Measurements from ENCODE around the gene SMIM22. TPM values are rescaled to one million over a fixed set of nuclear protein-coding genes. Genes with fewer than 3 reads are reported as not detected.

The SMIM22 gene
- total RNA-seq, 2 donors from 2014 or later, result not detected

DNA sequence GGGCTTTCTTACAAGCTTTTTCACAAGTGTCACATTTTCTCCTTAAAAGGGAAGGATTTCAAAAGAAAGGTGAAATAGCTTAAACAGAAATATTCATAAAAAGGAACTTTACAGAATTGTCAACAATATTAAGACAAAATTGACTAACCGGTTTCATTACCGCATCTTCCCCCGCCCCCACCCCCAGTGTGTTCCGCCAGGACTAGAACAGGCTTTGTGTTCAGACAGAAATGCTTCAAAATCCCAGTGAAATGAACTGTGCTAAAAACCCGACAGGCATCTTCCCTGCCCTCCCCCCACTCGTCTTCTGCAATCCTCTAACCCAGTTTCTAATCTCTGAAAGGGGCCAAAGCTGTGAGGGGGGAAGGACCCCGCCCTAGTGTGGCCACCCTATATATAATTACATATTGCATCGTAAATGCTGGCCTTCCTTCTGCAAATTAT lies 8.3 kb downstream of the SMIM22 start:
- DNase-seq (no peak), ATAC-seq (replicated peaks in 1 of 2) (no peak)
- H3K36me3 Mint-ChIP-seq (ENCODE audit: insufficient read depth in 2 of 2), result peaks cover 1 to 8% of the 10 kb centered on the region in 2 donors
- peaks cover 13% of the 10 kb centered on the region for H3K4me1 Mint-ChIP-seq (ENCODE audit: low read depth)
- H3K4me3 Mint-ChIP-seq, result peak overlapping the region; percentile 84 to 86
- no peak overlapping the region for H3K27ac Mint-ChIP-seq
- no peaks in the 10 kb centered on the region for H3K9me3 Mint-ChIP-seq
- no peaks in the 10 kb centered on the region for H3K27me3 Mint-ChIP-seq (ENCODE audit: low read depth)

DNA sequence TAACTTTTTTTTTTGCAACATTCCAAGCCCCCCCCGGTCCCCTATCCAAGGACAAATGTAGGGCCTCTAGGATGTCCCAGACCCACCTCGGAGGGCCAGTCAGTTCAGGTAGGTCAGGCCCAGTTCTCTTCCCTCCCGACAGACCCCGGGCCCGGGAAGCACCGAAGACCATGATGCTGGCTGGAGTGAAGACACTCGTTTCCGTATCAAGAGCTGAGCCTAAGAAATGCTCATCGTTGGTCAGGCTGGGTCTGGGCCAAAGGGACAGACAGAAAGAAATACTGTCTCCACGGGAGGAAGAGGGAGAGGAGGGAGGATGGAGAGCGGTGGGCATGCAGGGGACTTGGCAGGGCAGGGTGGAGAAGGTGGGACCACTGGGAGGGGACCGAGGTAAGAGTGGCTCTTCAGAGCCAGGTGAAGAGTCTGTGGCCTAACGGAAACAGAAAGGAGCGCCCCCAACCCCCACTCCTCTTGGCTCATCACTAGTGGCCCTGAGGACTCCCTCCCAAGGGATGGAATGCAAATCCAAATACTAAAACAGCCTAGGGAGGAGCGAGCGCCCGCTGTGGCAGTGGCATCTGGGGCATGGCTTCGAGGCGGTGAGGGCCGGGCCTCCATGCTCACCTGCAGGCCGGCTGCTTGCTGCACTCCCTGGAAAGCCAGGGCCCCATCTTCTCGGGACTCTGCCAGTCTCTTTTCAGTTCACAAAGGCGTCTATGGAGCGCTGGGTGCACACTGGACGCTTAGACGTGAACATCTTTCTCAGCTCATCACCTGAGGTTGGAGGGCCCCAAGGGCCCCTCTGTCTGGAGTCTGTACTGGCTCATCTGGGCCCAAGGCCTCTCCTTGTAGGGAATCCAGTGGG lies 9.0 kb downstream of the SMIM22 start:
- peak overlapping the region; percentile 55 to 61 for H3K4me3 Mint-ChIP-seq
- ATAC-seq (replicated peaks in 1 of 2) (no peak), DNase-seq (no peak)
- H3K36me3 Mint-ChIP-seq (ENCODE audit: insufficient read depth in 2 of 2), result peaks cover 1 to 8% of the 10 kb centered on the region in 2 donors
- no peaks in the 10 kb centered on the region for H3K9me3 Mint-ChIP-seq
- peaks cover 13% of the 10 kb centered on the region for H3K4me1 Mint-ChIP-seq (ENCODE audit: low read depth)
- H3K27ac Mint-ChIP-seq, result no peak overlapping the region
- H3K27me3 Mint-ChIP-seq (ENCODE audit: low read depth), result no peaks in the 10 kb centered on the region

DNA sequence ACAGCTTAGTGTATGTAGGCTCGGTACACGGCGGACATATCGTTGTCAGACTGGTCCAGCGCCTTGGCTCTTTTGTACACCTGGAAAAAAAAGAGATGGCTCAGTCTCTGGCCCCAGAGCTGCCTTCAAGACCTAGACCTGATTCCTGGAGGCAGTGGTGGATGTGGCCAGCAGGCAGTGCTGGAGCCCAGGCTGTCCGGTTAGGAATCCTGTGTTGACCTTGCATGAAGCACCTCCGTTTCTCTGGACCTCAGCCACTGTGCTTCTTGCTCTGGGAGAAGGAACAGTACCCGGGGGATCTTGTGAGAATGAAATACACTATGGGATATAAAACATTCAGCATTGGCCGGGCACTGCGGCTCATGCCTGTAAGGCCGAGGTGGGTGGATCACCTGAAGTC lies 10.1 kb downstream of the SMIM22 start:
- ATAC-seq (replicated peaks in 1 of 2) (no peak), DNase-seq (no peak)
- H3K9me3 Mint-ChIP-seq, result no peaks in the 10 kb centered on the region
- peaks cover 1 to 11% of the 10 kb centered on the region in 2 donors for H3K36me3 Mint-ChIP-seq (ENCODE audit: insufficient read depth in 2 of 2)
- no peak overlapping the region for H3K27ac Mint-ChIP-seq
- H3K4me1 Mint-ChIP-seq (ENCODE audit: low read depth), result peaks cover 13% of the 10 kb centered on the region
- no peak overlapping the region for H3K4me3 Mint-ChIP-seq
- H3K27me3 Mint-ChIP-seq (ENCODE audit: low read depth), result no peaks in the 10 kb centered on the region

DNA sequence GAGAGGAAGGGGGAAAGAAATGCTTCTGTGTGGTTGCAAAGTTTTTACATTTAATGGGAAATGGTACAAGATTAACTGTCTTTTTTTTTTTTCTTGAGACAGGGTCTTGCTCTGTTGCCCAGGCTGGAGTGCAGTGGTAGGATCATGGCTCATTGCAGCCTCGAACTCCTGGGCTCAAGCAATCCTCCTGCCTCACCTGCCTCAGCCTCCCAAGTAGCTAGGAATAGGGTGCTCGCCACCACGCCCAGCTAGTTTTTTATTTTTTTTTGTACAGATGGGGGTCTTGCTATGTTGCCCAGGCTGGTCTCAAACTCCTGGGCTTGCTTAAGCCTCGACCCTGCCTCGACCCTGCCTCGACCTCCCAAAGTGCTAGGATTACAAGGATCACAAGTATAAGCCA lies 11.1 kb downstream of the SMIM22 start:
- no peak for ATAC-seq (replicated peaks in 1 of 2)
- DNase-seq, result no peak
- H3K36me3 Mint-ChIP-seq (ENCODE audit: insufficient read depth in 2 of 2), result peaks cover 1 to 14% of the 10 kb centered on the region in 2 donors
- H3K27me3 Mint-ChIP-seq (ENCODE audit: low read depth), result no peaks in the 10 kb centered on the region
- no peaks in the 10 kb centered on the region for H3K9me3 Mint-ChIP-seq
- no peak overlapping the region for H3K4me3 Mint-ChIP-seq
- peaks cover 13% of the 10 kb centered on the region for H3K4me1 Mint-ChIP-seq (ENCODE audit: low read depth)
- H3K27ac Mint-ChIP-seq, result no peak overlapping the region

DNA sequence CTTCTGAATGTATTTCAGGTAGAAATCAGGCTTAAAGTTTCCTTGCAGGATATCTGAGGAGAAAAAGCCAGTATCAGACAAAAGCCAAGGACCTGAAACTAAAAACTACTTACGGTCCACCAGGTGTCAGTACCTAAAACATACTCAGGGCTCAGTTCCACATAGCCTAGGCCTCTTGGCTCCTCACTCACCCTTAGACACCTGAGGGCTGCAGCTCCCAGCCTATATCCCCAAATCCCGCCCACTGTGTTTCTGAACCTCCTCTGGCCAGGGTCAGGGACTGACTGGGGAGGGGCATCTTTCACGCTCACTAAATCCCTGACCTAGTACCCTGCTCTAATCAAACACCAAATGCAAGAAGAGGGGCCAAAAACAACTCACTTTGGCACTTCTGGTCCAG lies 16.1 kb downstream of the SMIM22 start:
- no peak overlapping the region for H3K27ac Mint-ChIP-seq
- H3K36me3 Mint-ChIP-seq (ENCODE audit: insufficient read depth in 2 of 2), result peaks cover 1 to 32% of the 10 kb centered on the region in 2 donors
- H3K9me3 Mint-ChIP-seq, result no peaks in the 10 kb centered on the region
- no peak for ATAC-seq (replicated peaks in 1 of 2)
- H3K4me1 Mint-ChIP-seq (ENCODE audit: low read depth), result no peaks in the 10 kb centered on the region
- no peaks in the 10 kb centered on the region for H3K27me3 Mint-ChIP-seq (ENCODE audit: low read depth)
- H3K4me3 Mint-ChIP-seq, result no peak overlapping the region
- no peak for DNase-seq

DNA sequence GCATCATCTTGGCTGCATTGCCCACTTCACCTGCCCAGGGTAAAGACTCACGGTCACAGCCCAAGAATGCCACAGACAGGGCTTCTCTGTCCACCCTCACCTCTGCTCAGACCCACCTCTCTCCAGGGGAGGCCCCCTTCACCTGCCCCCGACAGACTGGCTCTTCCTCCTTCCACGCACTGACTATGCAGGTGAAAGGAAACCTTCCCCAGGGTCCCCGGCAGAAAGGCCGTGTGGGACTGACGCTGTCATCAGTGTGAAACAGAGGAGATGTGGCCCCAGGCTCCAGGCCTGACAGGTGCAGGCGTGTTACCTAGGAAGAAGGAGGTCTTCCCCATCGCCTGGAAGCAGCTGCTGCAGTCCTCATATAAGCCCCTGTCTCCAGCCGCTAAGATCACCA lies 16.6 kb downstream of the SMIM22 start:
- ATAC-seq (replicated peaks in 1 of 2), result no peak
- no peak overlapping the region for H3K27ac Mint-ChIP-seq
- H3K9me3 Mint-ChIP-seq, result no peaks in the 10 kb centered on the region
- no peak overlapping the region for H3K4me3 Mint-ChIP-seq
- DNase-seq, result no peak
- H3K4me1 Mint-ChIP-seq (ENCODE audit: low read depth), result no peaks in the 10 kb centered on the region
- peaks cover 1 to 36% of the 10 kb centered on the region in 2 donors for H3K36me3 Mint-ChIP-seq (ENCODE audit: insufficient read depth in 2 of 2)
- H3K27me3 Mint-ChIP-seq (ENCODE audit: low read depth), result no peaks in the 10 kb centered on the region

GRCh38 chr16:4813251-4814003 lies 18.3 kb downstream of the SMIM22 start:
- Mint-ChIP-seq H3K9me3 (no peaks in the 10 kb centered on the region), H3K4me3 (no peak overlapping the region), H3K4me1 (ENCODE audit: low read depth) (no peaks in the 10 kb centered on the region), H3K36me3 (ENCODE audit: insufficient read depth in 2 of 2) (peaks cover 0 to 34% of the 10 kb centered on the region in 2 donors), H3K27ac (no peak overlapping the region), H3K27me3 (ENCODE audit: low read depth) (no peaks in the 10 kb centered on the region)
- DNase-seq (no peak), ATAC-seq (replicated peaks in 1 of 2) (no peak)

DNA sequence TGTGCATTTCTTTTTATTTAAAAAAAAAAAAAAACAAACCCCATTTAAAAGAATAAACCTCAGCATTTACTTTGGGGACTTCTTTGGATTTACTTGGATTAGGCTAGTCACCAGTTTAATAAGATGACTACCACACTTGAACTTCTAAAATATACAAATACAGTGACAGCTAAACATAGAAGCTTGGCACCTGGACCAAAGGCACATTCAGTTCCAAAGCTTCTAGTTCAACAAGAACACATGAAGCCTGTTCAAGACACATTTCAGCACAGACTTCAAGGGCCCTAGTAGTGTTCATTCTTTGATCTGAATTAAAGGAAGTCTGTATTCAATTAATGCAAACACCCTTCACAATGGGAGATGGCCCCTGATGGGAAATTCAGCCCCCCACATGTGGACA lies 18.9 kb downstream of the SMIM22 start:
- Mint-ChIP-seq H3K4me1 (ENCODE audit: low read depth) (no peaks in the 10 kb centered on the region), H3K36me3 (ENCODE audit: insufficient read depth in 2 of 2) (peaks cover 5 to 39% of the 10 kb centered on the region in 2 donors), H3K4me3 (no peak overlapping the region), H3K27ac (no peak overlapping the region), H3K9me3 (no peaks in the 10 kb centered on the region), H3K27me3 (ENCODE audit: low read depth) (no peaks in the 10 kb centered on the region)
- ATAC-seq (replicated peaks in 1 of 2) (no peak), DNase-seq (no peak)

GRCh38 chr16:4814542-4815173 lies 19.5 kb downstream of the SMIM22 start:
- no peaks in the 10 kb centered on the region for H3K27me3 Mint-ChIP-seq (ENCODE audit: low read depth)
- no peaks in the 10 kb centered on the region for H3K4me1 Mint-ChIP-seq (ENCODE audit: low read depth)
- no peaks in the 10 kb centered on the region for H3K9me3 Mint-ChIP-seq
- no peak overlapping the region for H3K4me3 Mint-ChIP-seq
- no peak for DNase-seq
- no peak overlapping the region for H3K27ac Mint-ChIP-seq
- ATAC-seq (replicated peaks in 1 of 2), result no peak
- peaks cover 5 to 40% of the 10 kb centered on the region in 2 donors for H3K36me3 Mint-ChIP-seq (ENCODE audit: insufficient read depth in 2 of 2)

- Mint-ChIP-seq H3K27me3 (ENCODE audit: low read depth) (no peaks in the 10 kb centered on the region), H3K9me3 (no peaks in the 10 kb centered on the region), H3K27ac (no peak overlapping the region), H3K4me1 (ENCODE audit: low read depth) (no peaks in the 10 kb centered on the region), H3K4me3 (no peak overlapping the region), H3K36me3 (ENCODE audit: insufficient read depth in 2 of 2) (peaks cover 12 to 33% of the 10 kb centered on the region in 2 donors)
- ATAC-seq (replicated peaks in 1 of 2), result no peak
- DNase-seq, result no peak
Measured at GRCh38 chr16:4820652-4821051, 25.5 kb downstream of the SMIM22 start.

DNA sequence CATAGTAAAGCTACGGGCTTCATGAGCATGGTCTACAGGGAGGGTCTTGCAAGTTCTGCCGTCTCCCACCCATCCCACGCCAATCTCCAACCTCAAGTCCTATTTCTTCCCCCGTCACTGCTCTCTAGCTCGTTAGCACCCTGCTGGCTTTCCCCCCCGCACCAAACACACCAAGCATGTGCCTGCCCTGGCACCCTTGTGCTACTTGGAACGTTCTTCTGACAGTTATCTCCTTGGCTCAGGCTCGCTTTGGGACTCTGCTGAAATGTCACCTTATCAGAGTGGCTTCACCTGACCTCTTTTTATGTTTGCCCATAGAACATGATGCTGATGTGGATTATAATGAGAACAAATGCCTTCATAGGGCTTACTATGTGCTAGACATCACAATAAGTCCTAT lies 30.0 kb downstream of the SMIM22 start:
- Mint-ChIP-seq H3K9me3 (no peaks in the 10 kb centered on the region), H3K27ac (no peak overlapping the region), H3K27me3 (ENCODE audit: low read depth) (no peaks in the 10 kb centered on the region), H3K4me1 (ENCODE audit: low read depth) (no peaks in the 10 kb centered on the region), H3K4me3 (no peak overlapping the region), H3K36me3 (ENCODE audit: insufficient read depth in 2 of 2) (peaks cover 8 to 20% of the 10 kb centered on the region in 2 donors)
- DNase-seq (no peak), ATAC-seq (replicated peaks in 1 of 2) (no peak)

- no peaks in the 10 kb centered on the region for H3K9me3 Mint-ChIP-seq
- H3K4me1 Mint-ChIP-seq (ENCODE audit: low read depth), result no peaks in the 10 kb centered on the region
- no peak for DNase-seq
- H3K4me3 Mint-ChIP-seq, result no peak overlapping the region
- ATAC-seq (replicated peaks in 1 of 2), result no peak
- peaks cover 16 to 29% of the 10 kb centered on the region in 2 donors for H3K36me3 Mint-ChIP-seq (ENCODE audit: insufficient read depth in 2 of 2)
- no peak overlapping the region for H3K27ac Mint-ChIP-seq
- H3K27me3 Mint-ChIP-seq (ENCODE audit: low read depth), result no peaks in the 10 kb centered on the region
Measured at GRCh38 chr16:4826526-4826925, 31.4 kb downstream of the SMIM22 start.

DNA sequence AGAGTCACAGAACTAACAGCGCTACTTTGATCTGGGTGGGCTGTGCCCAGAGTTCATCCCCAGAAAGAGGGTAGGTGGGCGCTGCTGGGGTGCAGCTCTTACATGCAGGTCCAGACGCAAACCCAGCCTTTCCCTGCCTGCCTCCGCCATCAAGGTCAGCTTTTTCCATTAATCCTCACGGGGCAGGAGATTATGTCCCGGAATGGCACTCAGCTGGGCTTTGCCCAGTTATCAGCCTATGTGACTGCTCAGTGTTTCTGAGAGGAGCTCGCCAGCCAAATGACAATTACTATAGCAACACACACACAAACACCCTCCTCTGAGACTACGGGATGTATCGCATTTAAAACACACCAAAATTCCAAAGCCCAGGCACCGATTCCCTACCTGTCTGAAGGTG lies 31.8 kb downstream of the SMIM22 start:
- ATAC-seq (replicated peaks in 1 of 2) (no peak), DNase-seq (no peak)
- Mint-ChIP-seq H3K36me3 (ENCODE audit: insufficient read depth in 2 of 2) (peaks cover 17 to 28% of the 10 kb centered on the region in 2 donors), H3K4me3 (no peak overlapping the region), H3K4me1 (ENCODE audit: low read depth) (no peaks in the 10 kb centered on the region), H3K27ac (no peak overlapping the region), H3K9me3 (no peaks in the 10 kb centered on the region), H3K27me3 (ENCODE audit: low read depth) (no peaks in the 10 kb centered on the region)
